ENCODE results near the gene PDSS1. TPM values are rescaled to one million over a fixed set of nuclear protein-coding genes. Genes with fewer than 3 reads are reported as not detected.

Gene PDSS1
- polyA plus RNA-seq, 1 donor from 2014 or later = 13.0 TPM

- Histone ChIP-seq H3K79me2 (replicated peaks; ENCODE audit: insufficient read depth, low read length) (no peaks in the 10 kb centered on the region), H4K20me1 (ENCODE audit: insufficient read depth) (no peaks in the 10 kb centered on the region), H3K27ac (ENCODE audit: low read length) (no peak overlapping the region), H3K9me3 (ENCODE audit: low read length) (no peaks in the 10 kb centered on the region), H3K36me3 (ENCODE audit: insufficient read depth, low read length) (no peaks in the 10 kb centered on the region), H3K4me2 (ENCODE audit: low read length) (no peak overlapping the region), H3K27me3 (ENCODE audit: insufficient read depth, low read depth, low read length) (no peaks in the 10 kb centered on the region), H3F3A (ENCODE audit: insufficient read depth, low read length, poor library complexity, severe bottlenecking) (no peaks in the 10 kb centered on the region), H3K4me3 (ENCODE audit: low read length) (no peak overlapping the region), H3K9ac (ENCODE audit: low read length) (no peak overlapping the region), H3K9me2 (ENCODE audit: insufficient read depth, low read length) (no peaks in the 10 kb centered on the region), H2AFZ (ENCODE audit: low read depth, low read length) (no peak overlapping the region)
- TF ChIP-seq MXI1 (conservative IDR thresholded peaks at IDR 0.05; ENCODE audit: poor library complexity, severe bottlenecking) (no peak), EP300 (conservative IDR thresholded peaks at IDR 0.05; ENCODE audit: poor library complexity, severe bottlenecking) (no peak), CTCF (IDR thresholded peaks at IDR 0.05; ENCODE audit: poor library complexity, severe bottlenecking) (no peak)
Observed at GRCh38 chr10:26706936-26707335, 9.4 kb downstream of the PDSS1 start.

GRCh38 chr10:26711324-26711723, 13.8 kb downstream of the PDSS1 start:
- Histone ChIP-seq H3K79me2 (replicated peaks; ENCODE audit: insufficient read depth, low read length) (no peaks in the 10 kb centered on the region), H3K4me2 (ENCODE audit: low read length) (no peak overlapping the region), H3K4me3 (ENCODE audit: low read length) (no peak overlapping the region), H3K36me3 (ENCODE audit: insufficient read depth, low read length) (no peaks in the 10 kb centered on the region), H3K27me3 (ENCODE audit: insufficient read depth, low read depth, low read length) (no peaks in the 10 kb centered on the region), H3F3A (ENCODE audit: insufficient read depth, low read length, poor library complexity, severe bottlenecking) (no peaks in the 10 kb centered on the region), H3K9me2 (ENCODE audit: insufficient read depth, low read length) (no peaks in the 10 kb centered on the region), H3K9me3 (ENCODE audit: low read length) (no peaks in the 10 kb centered on the region), H4K20me1 (ENCODE audit: insufficient read depth) (no peaks in the 10 kb centered on the region), H3K9ac (ENCODE audit: low read length) (no peak overlapping the region), H2AFZ (ENCODE audit: low read depth, low read length) (no peak overlapping the region), H3K27ac (ENCODE audit: low read length) (no peak overlapping the region)
- TF ChIP-seq EZH2 (IDR thresholded peaks at IDR 0.05; ENCODE audit: borderline replicate concordance, insufficient read depth, low read length, poor library complexity, severe bottlenecking) (no peak), SMC3 (conservative IDR thresholded peaks at IDR 0.05; ENCODE audit: poor library complexity) (no peak), EP300 (conservative IDR thresholded peaks at IDR 0.05; ENCODE audit: poor library complexity, severe bottlenecking) (no peak), REST (IDR thresholded peaks at IDR 0.05; ENCODE audit: borderline replicate concordance) (no peak), RAD21 (conservative IDR thresholded peaks at IDR 0.05) (no peak), CTCF (IDR thresholded peaks at IDR 0.05; ENCODE audit: poor library complexity, severe bottlenecking) (no peak), POLR2AphosphoS5 (IDR thresholded peaks at IDR 0.05) (no peak), MXI1 (conservative IDR thresholded peaks at IDR 0.05; ENCODE audit: poor library complexity, severe bottlenecking) (no peak), TAF1 (IDR thresholded peaks at IDR 0.05; ENCODE audit: low read depth) (no peak)
